IPS DF 4.7 (cell line): Measurements from ENCODE around the gene TMEM91.
"Not testable (repeated sequence)": the region's sequence is repeated elsewhere in the genome, so short reads cannot be mapped to it uniquely, and the experiment has no call there.

Experiments
- DNase-seq: peaks from one replicate; pipeline ENCODE4 v3.0.0-alpha.2; 2013; ENCODE audit warnings: low spot score; ENCODE audit errors: extremely low read depth

The TMEM91 gene

GRCh38 chr19:41376998-41377365 is 649 bp downstream of the TMEM91 start:
- DNase-seq, result no peak

DNA sequence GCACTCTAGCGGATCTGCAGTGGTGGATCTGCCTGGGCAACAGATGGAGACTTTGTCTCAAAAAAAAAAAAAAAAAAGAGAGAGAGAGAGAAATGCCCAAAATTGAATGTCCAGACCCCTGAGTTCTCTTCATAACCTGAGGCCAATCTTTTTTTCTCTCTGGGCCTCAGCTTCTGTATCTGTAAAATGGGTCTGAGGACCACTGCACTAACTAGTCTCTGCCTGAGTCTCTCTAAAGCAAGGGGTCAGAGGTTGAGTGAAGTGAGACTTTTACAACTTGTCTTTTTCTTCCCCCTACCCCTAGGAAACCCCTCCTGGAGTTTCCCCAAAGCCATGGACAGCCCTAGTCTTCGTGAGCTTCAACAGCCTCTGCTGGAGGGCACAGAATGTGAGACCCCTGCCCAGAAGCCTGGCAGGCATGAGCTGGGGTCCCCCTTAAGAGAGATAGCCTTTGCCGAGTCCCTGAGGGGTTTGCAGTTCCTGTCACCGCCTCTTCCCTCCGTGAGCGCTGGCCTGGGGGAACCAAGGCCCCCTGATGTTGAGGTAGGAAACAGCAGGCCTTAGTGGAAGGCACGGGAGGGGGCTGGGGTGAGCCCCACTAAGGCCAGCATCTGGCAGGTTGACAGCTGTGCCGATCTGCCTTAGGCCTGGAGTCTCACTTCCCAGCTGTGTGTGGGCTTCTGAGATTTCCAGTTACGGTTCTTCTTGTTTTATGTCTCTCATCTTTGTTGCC is 1.8 kb downstream of the TMEM91 start:
- no peak for DNase-seq

DNA sequence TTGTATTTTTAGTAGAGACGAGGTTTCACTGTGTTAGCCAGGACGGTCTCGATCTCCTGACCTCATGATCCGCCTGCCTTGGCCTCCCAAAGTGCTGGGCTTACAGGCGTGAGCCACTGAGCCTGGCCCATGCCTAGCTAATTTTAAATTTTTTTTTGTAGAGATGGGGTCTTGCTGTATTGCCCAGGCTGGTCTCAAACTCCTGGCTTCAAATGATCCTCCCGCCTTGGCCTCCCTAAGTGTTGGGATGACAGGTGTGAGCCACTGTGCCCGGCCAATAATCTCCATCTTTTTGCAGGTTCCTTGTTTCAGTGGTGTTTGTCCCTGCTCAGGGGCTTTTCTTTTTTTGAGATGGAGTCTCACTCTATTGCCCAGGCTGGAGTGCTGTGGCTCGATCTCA is 5.2 kb downstream of the TMEM91 start:
- not testable (repeated sequence) for DNase-seq

DNA sequence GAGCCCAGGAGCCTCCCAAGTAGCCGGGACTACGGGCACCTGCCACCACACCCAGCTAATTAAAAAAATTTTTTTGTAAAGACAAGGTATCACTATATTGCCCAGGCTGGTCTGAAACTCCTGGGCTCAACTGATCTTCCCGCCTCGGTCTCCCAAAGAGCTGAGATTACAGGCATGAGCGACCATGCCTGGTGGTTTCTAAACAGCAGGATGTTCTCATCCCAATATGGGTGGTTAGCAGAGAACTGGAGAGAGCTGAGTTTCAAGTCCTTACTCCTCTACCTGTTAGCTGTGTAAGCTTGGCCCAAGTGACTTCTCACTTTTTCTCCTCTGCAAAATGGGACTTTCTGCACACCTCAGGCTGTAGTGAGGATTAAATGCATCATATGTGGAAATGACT is 8.0 kb downstream of the TMEM91 start:
- DNase-seq, result no peak

- no peak for DNase-seq
Measured at GRCh38 chr19:41386442-41386841, 10.1 kb downstream of the TMEM91 start.

DNA sequence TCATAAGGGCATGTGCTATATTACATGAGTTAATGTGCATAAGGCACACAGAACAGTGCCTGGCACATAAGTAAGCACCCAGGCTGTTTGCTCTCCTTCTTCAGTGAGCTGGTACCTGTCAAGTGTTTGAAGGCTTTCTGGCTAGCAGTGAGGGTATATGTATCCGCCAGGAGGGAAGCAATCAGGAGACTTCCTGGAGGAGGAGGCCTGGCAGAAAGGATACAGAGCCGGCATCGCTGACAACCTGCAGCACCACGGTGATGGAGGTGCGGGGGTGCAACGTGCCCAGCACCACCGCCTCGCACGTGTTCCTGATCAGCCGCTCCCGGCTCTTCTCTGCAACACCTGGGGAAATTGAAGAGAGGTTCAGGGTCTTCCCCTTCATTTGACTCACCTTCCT is 15.3 kb downstream of the TMEM91 start:
- no peak for DNase-seq

- no peak for DNase-seq
Measured at GRCh38 chr19:41392775-41393174, 16.4 kb downstream of the TMEM91 start.

- DNase-seq, result no peak
Measured at GRCh38 chr19:41395355-41395754, 19.0 kb downstream of the TMEM91 start.

GRCh38 chr19:41397086-41398049 is 21.0 kb downstream of the TMEM91 start, which contains the start of the genes BCKDHA and EXOSC5:
Gene BCKDHA, plus strand, starts transcription at chr19:41397818. Its CDS starts 10 bp downstream, at chr19:41397828.
Gene EXOSC5, minus strand, starts transcription at chr19:41397359. Its CDS starts 31 bp downstream, at chr19:41397328.
- DNase-seq, result peak; percentile 99

DNA sequence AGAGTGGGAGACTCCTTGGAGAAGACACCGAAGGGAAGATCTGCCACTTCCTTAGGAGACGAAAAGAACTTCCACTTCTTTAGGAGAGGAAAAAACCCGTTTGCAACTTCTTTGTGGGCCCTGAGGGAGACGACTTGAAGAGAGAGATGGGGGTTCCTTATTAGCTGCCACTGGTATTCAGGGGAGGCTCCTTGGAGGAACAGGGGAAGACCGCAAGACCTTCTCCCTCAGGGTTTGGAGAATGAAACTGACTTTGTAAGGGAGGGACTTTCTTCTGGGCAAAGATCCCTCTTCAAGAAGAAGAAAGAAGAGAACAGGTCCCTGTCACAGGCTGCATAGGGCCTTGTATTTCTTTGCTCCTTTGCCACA is 21.7 kb downstream of the TMEM91 start:
- DNase-seq, result no peak

GRCh38 chr19:41398598-41398997 is 22.3 kb downstream of the TMEM91 start:
- DNase-seq, result no peak

DNA sequence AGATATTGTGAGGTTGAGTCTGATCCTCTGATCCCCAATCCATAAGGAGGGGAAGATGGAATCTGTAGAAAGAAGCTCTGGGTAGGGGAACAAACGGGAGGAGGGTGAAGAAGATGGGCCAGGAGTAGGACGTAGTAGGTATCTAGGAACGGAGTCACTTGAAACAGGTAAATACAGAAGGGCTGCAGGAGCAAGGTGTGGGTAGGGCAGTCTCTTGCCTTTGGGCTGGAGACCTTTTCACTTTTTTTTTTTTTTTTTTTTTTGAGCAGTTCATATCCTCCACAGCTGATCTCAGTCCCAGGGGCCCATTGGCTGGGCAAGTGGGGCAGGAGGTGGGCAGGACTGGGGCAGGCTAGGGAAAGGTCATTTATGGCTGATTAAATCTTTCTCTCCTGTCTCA is 22.8 kb downstream of the TMEM91 start:
- no peak for DNase-seq

DNA sequence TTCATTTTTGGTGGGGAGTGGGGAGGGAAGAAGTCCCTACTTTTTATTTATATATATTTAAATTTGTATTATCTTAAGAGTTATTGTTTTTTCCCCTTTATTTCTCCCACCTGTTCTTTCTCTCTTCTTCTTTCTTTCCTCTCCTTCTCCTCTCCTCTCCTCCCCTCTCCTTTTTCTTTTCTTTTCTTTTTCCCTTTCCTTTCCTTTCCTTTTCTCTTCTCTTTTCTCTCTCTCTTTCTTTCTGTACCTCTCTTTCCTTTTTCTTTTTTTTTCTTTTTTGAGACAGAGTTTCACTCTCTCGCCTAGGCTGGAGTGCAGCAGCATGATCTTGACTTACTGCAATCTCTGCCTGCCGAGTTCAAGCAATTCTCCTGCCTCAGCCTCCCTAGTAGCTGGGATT is 23.2 kb downstream of the TMEM91 start:
- no peak for DNase-seq

GRCh38 chr19:41401483-41401882 is 25.1 kb downstream of the TMEM91 start:
- no peak for DNase-seq

- DNase-seq, result no peak
Measured at GRCh38 chr19:41402010-41402409, 25.7 kb downstream of the TMEM91 start.

GRCh38 chr19:41403181-41403970 is 27.0 kb downstream of the TMEM91 start:
- DNase-seq, result no peak

DNA sequence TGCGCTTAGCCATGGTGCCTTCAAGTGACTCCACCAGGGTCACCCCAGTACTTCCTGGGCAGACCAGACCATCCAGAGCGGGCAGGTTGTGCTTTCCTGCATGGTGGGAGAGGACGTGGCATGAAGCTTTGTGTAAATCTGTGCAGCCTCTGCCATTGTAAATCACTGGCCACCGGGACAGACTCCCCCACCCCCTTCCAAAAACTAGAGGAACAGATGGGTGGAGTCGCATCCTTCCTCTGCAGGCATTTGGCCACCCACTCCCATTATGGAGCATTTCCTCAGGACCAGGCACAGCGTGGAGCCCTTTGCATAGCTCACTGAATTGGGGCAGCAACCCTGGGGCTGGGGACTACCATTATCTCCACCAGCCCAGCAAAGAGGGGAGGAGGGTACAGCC is 29.4 kb downstream of the TMEM91 start:
- no peak for DNase-seq

- peak; percentile 38 for DNase-seq
Measured at GRCh38 chr19:41407271-41407670, 30.9 kb downstream of the TMEM91 start.

DNA sequence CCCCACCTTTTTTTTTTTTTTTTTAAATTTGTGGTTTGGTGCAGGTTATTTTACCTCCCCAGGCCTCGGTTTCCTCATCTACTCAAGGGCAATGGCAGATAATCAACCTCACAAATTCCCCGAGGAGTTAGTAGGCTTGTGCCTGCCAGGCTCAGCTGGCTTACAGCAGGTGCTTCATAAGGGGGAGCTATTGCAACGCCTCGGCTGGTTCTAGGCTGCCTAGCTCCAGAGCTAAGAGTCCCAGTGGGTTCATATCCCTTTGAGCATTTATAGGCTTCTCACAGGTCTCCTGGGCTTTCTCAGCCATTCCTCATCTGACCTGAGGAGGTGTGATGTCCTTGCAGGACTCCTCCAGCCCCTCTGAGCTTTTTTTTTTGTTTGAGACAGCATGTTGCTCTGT is 31.9 kb downstream of the TMEM91 start:
- no peak for DNase-seq

GRCh38 chr19:41408846-41409245 is 32.5 kb downstream of the TMEM91 start:
- not testable (repeated sequence) for DNase-seq

GRCh38 chr19:41409288-41409687 is 33.0 kb downstream of the TMEM91 start:
- no peak for DNase-seq
